GM19463 (cell line): Measurements from ENCODE around the gene CIB4.
"Not testable (repeated sequence)": the region's sequence is repeated elsewhere in the genome, so short reads cannot be mapped to it uniquely, and the experiment has no call there.

Experiments used
- ATAC-seq: cut with Tn5 transposase; IDR thresholded peaks from one replicate; pipeline ENCODE4 v1.9.1; 2021; ENCODE audit warnings: mild to moderate bottlenecking, moderate library complexity; ENCODE audit not compliant: unreplicated experiment

The CIB4 gene

DNA sequence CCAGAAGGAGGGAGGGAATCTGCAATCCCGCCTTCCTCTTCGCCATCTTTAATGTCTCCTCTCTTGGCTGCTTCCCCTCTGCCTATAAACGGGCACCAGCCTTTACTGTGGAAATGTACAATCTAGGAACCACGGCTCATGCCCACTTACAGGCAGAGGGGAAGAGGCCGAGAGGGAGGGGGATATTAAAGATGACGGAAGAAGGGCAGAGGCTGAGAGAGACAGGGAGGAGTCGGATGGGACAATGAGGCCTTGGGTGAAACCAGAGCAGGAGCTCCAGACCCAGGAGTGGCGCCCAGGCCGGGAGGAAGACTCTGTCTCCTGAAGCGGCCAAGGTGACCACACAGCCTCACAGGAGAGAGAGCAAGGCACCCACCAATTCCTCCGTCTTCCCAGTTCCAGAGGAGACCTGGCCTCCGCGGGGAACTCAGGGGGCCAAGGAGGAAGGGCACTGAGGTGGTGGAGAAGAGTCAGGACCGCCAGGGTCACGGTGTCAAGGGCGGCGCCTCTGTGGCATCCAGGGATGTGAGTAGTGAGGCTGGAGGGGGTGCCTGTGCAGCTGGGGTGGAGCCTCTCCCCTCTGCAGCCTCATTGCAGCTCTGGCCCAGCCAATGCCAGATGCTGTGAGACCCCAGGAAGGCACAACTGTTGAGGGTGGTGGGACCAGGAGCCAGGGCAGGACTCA, 67.8 kb downstream of the CIB4 start:
- no peak for ATAC-seq

DNA sequence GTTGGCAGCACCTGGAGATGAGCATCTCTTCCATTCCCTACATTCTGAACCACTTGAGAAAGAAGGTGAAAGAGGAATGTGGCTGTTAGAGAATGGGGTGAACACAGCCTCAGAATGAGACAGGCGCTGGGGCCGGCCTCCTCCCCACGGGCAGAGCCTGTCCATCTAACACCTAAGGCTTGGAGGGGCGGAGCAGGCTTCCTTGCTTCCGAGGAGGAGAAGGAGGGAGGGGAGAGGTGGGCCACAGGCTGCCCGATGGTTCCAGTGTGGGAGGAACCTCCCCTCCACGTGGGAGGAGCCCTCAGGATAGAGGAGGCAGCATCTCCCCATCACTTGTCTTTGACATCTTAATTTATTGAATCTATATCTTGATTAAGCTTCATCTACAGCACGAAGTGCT, 68.6 kb downstream of the CIB4 start:
- no peak for ATAC-seq

DNA sequence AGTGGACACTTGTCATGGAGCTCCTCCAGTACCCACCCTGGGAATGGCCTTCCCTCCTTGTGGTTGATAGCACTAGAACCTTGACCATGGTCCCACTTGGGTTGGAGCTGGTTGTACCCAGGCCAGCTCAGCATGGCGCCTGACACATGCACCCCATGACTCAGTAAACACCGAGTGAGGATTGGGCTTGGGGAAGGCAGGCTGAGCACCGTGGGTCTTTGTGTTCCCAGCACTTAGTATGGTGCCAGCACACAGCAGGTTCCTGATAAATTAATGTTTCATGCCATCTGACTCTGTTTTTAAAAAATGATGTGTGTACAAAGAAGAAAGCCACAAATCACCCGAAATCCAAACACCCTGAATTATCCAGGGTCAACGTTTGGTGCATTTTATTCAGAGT, 69.8 kb downstream of the CIB4 start:
- no peak for ATAC-seq

DNA sequence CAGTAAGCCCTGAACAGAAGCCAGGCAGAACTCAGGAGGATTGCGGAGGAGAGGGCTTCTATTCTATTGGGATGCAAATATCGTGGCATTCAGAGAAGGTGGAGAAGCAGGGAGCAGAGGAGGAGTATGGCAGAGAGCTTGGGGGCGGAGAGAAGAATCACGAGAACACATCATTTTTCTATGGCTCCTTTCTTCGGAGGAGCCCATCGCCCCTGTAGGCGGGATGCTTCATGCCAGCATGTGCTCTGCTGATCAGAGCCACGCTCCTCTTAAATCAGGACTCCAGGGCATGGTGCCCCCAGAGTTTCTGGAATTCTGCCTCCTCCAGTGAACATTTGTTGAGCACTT, 71.1 kb downstream of the CIB4 start:
- no peak for ATAC-seq

DNA sequence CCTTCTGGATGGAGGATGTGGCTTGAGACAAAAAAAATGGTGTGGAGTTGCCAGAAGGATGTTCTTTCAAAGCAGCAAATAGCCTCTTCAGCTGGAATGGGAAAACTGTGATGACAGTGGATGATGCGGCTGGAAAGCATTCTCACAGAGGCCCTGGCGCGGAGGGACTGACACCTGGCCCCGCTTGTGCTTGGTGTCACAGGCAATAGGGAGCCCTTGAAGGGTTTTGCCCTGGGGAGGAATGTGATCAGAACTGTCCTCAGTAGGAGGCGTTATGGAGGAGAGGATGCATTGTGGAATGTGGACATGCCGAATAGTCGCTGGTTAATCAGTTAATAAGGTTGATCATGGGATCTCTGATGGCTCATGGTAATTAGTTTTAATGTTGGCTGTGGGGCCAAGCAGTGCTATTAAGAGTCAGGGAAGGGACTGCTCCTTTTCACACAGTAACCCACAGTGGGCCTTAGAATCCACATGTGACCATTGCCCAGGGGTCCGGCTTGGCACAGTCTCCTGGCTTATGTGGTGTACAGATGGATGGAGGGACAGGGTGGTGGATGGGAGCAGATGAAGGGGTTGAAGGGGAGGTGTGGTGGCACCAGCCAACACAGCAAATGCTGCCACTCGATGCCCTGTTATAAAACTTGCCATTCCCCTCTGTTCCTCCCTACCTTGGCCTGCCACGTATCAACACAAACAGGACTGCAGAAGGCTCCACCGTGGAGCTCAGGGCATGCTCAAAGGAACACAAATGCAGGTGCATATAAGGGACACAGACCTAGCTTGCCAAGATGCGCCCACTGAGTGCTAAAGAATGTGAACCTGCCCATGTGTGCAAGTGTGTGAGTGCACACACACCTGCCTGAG, 71.7 kb downstream of the CIB4 start:
- no peak for ATAC-seq

DNA sequence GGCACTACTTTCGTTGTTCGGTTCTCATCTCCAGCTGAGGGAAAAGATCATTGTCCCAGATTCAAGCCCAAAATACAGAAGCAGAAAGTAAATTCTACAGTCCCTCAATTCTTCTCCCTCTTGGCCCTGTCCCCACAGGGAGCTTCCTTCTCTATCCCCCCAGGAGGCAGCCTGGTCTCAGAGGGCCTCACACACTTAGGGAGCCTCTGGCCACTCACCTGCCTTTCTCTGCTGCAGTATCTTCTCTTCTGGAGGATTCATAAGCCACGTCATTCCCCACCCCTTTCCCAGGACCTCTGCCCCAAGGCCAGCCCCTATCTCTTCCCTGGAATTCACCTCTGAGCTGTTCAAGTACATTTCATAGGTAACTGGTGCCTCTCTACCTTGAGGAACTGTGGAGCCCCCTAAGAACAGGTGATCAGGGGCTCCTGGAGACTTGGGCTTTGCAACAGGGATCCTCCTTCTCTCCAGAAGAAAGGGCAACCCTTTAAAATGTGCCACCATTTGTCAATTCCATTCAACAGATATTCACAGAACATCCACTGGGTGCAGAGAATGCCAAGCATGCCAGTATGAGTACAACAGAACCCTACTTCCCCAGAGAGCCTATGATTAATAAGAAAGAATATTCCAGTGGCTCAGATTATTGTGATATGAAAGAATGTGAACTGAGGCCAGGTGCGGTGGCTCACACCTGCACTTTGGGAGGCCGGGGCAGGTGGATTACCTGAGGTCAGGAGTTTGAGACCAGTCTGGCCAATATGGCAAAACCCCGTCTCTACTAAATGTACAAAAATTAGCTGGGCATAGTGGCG, 72.9 kb downstream of the CIB4 start:
- no peak for ATAC-seq

DNA sequence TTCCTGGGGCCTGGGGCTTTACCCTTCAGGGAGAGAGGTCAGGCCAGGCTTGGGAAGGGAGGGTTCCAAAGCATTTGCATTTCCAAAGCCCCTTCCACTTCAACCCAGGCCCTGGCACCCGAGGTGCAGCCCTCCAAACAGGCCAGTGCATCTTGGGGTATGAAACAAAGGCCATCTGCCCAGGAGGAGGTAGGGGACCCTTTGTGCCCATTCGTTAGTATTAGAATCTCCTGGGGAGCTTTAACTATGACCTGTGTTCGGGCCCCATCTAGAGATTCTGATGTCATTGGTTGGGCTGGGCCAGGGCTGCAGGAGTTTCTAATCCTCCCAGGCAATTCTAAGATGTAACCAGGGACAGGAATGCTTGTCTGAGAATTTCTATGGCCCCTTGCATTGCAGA, 73.6 kb downstream of the CIB4 start:
- no peak for ATAC-seq

DNA sequence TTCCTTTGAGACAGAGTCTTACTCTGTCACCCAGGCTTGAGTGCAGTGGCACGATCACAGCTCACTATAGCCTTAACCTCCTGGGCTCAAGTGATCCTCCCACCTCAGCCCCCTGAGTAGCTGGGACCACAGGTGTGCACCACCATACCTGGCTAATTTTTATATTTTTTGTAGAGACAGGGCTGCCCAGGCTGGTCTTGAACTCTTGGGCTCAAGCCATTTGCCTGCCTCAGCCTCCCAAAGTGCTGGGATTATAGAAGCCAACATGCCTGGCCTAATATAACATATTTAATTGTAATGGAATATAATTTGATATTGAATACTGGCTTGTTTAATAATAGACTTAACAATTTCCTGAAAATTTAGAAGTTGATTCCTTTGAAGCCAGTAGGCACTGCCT, 74.4 kb downstream of the CIB4 start:
- not testable (repeated sequence) for ATAC-seq

DNA sequence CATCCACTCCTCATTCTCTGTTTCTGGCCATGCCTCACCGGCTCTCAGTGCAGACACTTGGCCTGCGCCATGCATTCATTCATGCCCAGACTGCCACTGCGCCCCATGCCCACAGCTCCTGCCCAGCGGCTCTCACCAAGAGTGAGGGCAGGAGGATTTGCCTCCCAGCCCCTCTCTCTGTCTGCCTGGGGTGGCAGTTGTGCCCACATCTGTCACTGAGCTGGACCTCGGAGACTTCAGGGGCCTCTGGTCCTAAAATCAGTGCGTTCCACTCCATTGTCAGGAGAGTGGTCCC, 75.1 kb downstream of the CIB4 start:
- no peak for ATAC-seq

DNA sequence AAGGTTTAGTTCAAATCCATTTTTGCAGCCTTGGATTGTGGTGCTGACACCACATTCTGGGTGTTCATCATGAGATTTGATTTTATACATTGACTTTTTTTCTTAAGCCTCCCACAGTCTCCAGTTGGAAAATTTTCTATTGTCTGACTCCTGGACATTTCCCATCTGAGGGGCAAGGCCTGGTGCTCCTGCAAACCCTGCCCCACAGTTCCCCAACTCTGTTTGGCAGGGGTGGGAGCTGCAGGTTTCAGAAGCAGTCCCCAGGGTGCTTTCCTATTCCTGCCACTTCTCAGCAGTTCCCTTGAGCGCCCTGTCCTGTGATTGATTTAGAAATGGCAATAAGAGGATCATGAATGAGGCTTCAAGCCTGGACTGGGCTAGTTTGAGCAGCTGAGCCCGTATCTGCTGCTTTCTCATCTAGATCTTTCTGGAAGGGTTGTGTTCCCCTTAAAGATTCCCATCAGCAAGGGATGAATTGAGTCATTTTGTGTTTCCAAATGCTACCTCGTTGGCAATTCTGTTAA, 77.0 kb downstream of the CIB4 start:
- no peak for ATAC-seq

DNA sequence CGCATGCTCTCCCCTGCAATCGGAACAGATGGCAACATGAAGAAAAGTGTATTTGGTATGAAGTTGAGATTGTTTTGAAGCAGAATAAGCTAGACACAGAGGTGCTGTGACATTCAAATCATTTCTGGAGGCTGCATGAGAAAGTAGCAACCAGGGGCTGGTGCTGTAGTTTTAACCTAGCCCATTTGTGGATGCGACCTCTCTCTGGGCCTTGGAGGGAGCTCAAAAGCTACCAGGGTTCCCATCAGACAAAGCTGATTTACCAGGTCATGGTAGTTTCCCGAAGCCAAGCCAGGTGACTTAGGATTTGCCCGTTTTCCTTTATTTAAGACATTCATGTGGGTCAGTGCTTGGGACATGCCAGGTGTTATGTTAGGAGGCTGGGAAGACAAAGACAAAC, 77.5 kb downstream of the CIB4 start:
- no peak for ATAC-seq

DNA sequence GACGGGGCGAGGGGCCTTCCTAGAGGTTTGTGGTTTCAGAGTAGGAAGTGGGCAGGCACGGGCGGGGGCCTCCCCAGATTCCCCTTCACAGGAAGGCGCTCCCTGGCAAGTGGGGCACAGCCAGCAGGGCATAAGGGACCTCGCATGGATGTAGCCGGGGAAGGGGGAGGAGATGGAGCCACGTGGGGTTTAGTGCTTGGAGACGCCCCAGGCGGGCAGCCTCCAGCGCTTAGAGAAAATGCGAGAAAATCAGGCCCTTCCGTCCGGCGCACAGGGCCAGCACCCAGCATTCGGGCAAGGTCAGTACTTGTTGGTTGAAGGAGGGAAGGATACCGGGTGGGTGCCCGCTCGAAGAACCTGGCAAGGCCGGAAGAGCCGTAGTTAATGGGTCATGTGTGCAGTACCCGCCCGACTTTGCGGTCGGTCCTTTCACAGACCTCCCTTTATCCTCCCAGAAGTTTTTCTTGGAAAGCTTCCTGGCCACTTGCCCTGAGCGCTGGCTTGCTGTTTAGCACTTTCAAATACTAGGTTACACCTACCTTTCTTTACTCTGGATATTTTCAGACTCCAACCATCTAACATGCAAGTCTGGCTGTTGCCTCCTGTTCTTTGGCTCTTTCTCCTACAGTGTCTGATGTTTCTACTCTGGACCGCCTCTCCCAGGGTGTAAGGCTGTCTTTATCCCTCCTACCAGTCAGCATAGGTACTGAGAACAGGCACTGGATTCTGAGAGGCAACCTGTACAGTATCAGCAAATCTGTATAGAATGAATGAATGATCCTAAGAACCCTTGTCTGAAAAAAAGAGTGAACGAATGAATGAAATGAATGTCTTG, 78.1 kb downstream of the CIB4 start:
- ATAC-seq = no peak

DNA sequence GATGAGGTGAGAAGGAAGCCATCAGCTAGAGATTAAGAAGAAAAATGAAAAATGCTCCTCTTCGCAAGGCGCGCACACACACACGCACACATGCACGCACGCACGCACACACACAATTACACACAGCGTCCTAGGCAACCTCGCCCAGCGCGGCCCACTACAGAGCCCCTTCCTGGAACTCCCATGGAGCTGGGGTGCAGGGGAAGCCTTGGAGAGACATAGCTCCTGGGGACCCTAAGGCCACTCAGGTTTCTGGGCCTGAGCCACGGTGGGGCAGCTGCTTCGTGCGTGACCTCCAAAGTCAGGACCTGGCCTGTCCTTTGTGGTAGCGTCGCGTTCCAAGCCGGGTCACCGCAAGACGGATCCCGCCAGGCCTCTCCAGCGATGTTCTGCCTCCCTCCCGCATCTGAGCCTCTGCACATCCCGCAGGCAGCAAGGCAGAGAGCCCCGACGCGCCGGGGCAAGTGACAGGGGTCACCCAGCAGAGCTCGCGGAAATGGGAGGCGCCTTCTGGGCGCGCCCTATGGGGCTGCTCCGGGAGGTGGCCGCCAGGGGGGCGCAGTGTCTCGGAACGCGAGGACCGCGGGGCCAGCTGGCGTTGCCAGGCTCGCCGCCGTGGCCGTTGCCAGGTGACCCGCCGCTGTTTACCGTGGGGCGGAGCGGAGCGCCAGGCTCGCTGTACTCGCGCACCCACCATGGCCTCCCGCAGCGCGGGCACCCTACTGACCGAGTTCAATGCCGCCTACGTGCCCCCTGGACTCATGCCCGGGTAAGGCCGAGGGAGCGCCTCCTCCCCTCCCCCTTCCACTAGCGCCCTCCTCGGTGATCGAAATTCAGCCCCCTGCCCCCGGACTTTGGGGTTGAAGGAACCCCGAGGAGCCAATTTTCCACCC, 79.0 kb downstream of the CIB4 start:
- no peak for ATAC-seq

DNA sequence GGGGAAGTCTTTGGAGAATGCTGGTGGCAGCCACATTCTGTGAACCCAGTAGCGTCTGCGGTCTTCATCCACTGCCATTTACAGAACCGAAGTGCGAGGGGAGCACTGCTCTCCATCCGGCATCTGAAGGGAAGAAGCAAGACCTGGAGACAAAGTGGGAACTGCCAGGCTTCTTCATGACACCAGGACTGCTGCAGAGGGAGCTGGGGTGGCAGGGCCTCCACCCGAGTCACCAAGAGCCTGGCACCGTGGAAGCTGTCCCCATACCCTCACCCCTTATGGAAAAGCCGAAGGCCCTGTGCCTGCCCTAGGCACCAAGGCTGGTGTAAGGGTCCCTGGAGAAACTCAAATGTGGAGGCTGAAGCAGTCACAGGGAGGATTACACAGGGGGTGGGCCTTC, 79.8 kb downstream of the CIB4 start:
- ATAC-seq = no peak

DNA sequence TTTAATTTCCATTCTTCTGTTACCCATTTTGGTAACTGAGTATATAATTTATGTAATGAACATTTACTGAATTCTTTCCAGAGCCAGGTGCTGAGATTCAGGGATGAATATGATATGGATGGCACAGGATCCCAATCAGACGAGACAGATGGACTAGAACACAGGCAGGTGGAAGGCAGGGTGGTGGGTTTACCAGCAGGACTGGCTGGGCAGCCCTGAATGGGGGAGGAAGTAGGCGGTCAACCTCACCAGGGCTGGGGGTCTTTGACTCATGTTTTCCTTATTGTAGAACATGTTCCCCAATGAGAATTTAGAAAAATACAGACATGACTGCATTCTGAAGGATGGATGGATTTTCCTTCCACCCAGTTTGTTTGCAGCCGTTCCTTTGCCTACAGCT, 80.3 kb downstream of the CIB4 start:
- ATAC-seq = no peak

DNA sequence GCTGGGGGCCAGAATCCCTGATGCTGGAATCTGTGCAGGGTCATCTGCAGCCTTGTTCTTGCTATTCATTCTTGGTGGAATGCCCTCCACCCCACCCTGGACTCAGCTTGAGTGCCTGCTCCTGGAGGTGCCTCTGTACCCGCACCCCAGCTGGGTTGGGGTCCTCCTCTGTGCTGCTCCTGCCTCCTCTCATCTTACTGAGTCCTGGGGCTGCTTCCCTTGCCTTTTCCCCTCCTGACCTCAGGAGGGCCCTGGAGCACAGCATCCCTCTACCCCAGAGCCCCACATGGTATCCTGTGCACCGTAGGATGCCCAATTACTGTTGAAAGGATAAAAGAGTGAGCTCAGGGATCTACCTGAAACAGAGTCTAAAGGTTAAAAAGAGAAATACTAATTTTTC, 81.6 kb downstream of the CIB4 start:
- ATAC-seq = no peak

DNA sequence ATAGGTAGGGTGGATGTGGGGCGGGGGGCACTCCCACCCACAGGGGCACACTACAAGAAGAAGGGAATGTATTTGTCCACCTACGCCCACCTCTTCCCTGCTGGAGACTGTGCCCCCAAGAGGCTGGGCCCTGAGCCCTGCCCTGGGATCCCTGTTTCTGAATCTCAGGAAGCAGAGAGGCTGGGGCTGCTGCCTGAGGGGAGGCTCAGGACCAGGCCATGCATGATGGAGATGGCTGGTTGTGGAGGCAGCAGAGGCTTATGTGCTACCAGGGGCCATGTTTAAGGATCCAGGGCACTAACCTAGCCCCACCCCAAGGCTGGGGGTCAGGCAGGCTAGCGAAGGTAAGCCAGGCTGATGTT, 82.1 kb downstream of the CIB4 start:
- no peak for ATAC-seq

DNA sequence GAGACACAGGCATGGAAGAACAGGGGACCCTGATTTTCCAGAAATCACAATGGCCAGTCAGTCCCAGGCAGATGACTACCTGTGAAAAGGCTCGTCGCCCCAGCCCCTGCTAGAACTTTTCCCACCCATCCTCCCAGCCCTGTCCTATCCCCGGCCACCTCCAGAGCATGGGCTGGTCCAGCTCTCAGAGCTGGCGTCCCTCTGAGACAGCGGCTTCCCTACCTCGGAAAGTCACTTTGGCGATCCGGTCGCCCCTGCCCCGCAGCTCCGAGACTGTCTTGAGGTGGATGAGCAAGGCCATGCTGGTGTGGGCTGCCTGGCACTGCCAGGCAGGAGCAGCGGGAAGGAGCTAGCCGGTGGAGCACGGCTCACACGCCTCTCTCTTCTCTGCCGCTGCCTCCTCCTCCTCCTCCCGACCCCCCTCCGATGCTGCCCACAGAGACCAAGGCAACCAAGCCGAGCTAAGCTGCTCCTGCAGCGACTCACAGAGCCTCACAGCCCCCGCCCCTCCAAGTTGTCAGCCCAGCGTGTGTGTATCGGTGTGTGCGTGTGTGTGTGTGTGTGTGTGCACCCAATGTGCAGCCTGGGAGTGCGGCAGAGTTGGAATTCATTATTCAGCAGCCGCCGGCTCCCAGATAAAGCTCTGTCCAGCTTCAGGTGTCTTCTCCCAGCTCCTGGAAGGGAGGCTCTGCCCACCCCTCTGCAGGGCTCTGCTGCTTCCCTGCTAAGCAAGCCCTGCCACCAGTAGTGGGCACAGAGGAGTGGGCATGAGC, 82.7 kb downstream of the CIB4 start:
- no peak for ATAC-seq

DNA sequence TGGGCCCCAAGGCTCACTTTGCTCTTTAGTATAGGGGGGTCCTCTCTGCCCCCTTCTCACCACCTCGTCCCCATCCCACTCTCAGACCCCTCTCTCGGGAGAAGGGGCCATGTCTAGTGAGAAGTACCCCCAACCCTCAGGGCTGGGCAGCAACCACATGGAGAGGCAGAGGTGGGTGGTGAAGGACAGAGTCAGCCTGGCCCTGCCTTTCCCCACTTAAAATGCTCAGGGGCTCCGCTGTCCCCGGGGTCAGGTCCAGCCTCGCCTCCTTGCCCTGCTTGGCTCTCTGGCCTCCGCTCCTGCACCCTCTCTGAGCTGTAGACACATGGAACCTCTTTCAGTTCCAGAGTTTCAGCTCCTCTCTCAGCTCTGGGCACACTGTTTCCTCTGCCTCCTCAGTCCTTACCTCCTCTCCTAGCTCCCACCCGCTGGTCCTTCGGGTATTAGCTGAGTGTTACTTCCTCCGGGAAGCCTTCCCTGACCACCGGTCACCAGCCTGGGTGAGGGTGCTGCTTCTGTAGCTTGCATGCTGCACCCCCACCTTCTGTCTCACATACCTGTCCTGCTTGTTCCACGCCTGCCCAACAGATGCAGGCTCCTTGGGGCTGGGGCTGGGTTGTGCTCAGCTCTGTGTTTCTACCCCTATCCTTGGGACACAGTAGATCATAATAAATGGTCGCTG, 83.8 kb downstream of the CIB4 start:
- ATAC-seq = no peak
